GM18907 (cell line): ENCODE measurements around the gene HOXB8.

Source experiments
- ATAC-seq: cut with Tn5 transposase; IDR thresholded peaks from one replicate; pipeline ENCODE4 v1.9.1; 2021; ENCODE audit warnings: mild to moderate bottlenecking, moderate library complexity; ENCODE audit not compliant: unreplicated experiment

HOXB8 gene

DNA sequence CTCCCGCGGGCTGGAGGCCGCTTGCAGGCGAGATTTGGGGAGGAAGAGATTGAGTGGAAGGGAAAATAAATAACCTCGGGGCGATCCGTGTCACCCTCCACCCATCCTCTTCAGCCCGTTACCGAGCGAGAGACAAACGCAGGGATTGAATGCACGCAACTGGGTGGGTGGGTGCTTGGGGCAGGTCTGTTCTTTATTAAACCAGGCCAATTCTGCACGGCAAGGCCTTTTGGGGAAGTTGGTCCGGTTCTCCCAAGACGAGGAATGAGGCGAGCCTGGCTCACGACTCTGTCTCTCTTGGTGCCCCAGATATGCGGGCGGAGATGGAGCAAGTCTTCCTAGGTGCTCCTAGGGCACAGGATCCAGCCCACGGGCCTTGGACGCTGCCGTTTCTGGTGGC, 3.9 kb downstream of the HOXB8 start:
- no peak for ATAC-seq

DNA sequence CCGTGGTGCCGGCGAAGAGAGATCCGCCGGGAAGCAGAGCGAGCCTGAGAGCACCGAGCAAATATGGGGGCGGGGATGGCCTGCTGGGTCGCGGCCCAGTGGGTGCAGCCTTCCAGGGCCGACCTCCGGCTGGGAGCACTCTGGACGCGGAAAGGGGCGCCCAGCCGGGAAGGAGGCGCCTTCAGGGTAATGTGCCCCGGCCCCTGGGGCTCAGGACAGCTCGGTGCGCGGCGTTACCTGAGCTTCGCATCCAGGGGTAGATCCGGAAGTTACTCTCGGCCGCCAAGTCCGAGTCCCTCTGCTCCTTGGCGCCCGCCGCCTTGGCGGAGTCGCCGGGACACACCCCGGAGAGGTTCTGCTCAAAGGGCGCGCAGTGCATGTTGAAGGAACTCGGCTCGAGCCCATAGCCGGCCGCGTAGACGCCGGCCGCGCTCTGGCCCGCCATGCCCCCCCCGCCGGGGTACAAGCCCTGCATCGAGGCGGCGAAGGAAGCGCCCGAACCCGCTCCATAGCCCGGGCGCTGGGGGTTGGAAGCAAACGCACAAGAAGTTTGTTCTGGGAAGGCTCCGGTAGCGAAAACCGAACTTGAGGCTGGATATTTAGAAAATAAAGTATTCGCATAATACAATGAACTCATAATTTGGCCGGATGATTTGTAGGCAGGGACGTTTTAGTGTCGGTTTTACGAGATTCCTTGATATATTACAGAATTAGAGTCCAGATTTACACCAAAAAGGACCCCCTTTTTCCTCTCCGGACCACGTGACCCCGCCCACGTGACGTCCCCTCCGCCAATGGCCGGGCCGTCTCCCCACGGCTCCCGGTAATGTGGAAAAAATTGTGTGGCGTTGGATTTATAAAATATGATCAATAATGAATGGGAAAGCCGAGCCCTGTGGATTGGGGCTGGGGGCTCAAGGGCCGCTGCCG, 4.5 kb downstream of the HOXB8 start, which contains the start of gene HOXB7:
Gene HOXB7, minus strand, starts transcription at position 736 of the 930 bp plus-strand sequence. Its CDS starts 99 bp downstream, at position 637.
- no peak for ATAC-seq

DNA sequence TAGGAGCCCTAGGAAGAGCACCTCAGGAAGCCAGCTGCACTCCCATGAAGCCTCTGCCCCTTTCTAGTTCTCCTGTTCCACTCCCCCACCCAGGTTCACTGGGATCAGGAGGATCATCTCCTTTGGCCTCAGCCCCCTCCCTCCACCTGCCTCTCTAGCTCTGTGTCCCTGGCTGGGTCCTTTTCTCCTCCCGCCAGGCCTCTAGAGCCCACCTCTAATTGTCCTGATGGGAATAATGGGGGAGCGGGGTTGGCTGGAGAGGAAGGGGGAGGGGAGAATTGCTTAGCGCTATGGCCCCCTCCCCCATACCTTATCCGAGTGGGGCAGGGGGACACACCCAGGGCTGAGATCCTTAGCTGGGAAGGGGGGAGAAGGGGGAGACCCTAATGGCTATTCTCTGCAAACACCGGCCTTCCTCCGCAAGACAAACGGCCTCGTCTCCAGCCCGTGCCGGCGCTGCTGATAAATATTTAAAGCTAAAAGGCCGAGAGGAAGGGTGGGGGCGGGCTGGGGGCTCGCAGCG, 5.3 kb downstream of the HOXB8 start:
- no peak for ATAC-seq

DNA sequence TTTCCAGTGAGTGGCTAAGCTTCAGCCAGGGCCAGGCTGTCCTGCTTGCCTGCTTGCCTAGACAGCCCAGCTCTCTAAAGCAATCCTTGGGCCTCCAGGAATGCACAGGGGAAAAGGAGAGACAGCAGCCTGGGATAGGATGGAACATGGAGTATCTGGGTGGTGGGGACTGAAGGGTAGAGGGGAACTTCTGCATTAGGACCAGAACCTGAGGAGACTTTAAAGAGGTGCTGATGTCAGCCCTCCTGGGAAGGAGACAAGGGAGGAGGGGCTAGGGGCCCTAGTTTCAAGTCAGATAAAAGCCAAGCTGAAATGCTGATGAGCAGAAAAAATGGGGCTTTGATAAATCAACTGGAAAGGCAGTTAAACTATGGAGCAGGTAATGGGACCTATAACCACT, 6.1 kb downstream of the HOXB8 start:
- ATAC-seq = no peak

DNA sequence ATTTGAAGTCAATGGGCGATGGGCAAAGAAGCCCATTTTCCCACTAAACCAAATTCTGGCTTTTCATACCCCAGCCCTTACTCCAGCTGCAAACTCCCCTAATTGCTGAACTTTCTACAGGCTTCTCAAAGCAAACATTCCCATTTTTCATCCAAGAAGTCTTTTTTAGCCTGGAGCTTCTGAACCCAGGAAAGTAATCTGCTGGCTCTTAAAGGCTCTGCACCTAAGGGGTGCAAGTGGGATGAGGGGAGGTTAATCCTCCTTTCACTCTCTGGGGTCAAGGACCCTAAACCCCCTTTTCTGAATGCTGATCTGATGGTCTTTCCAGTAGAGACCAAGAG, 6.6 kb downstream of the HOXB8 start:
- ATAC-seq = no peak

DNA sequence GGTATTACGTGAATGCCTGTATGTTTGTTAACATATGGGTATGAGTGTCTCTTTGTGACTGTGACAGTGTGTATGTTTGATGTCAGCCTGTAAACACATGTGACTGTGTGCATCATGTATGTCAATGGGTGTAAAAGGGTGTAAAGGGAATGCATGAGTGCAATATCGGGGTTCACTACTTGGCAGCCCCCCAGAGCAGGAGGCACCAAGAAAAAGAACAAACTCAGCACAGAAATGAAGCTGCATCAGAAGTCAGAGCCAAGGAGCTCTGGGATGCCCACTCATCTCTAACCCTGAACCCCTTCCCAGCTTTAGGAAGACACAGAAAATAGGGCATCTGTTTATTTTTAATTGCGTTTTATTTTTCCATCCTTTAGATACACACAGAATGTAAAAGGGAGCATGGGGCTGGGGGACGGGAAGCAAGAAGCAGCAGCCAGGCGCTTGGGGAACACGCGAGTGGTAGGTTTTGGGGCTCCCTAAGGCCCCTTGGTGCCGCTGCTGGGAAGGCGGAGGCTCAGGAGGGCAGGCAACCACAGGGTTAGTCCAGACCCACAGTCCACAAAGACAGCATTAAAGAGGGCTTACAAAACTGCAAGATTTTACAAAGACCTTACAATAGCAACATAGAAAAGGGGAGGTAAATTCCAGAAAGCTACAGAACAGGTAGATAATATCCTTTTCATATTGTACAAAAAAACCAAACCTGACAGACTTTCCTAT, 8.0 kb downstream of the HOXB8 start:
- ATAC-seq = no peak

DNA sequence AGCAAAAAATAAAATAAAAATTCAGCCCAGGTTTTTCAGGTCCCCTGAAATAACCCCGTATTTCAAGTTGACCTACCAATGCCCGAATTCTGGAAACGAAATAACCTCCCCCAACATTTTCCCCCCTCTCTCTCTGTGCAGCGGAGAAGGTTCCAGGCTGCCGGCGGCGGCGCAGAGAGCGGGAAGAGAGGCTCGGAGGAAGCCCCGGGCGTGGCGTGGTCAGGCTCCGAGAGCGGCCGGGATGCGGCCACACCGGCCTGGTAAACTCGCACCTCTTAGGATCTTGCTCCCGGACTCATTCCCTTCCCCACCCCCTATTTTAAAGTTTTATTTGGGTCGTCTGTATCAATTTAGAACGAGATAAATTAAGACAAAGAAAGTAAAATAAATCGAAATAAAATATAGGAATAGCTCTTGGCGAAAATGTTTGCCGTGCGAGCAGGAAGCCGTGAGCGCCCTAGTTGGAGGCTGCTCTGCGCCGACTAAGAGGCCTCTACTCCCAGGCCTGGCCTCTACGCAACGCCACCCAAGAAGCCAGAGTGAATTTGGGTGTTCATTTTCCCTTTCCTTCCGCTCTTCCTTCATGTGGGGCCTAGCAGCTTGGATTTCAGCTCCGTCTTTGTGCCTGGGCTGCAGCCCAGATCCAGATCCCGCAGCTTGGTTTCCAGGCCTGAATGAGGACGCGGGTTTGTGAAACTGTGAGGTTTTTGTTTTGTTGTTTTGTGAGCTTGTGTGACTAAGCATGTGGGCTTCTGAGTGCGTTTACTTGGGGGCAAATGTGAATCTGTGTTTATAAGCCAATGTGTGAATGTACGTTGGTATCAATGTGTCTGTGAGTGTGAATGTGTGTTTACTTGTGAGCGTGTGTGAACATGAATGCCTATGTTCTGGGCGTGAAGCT, 8.9 kb downstream of the HOXB8 start:
- no peak for ATAC-seq

DNA sequence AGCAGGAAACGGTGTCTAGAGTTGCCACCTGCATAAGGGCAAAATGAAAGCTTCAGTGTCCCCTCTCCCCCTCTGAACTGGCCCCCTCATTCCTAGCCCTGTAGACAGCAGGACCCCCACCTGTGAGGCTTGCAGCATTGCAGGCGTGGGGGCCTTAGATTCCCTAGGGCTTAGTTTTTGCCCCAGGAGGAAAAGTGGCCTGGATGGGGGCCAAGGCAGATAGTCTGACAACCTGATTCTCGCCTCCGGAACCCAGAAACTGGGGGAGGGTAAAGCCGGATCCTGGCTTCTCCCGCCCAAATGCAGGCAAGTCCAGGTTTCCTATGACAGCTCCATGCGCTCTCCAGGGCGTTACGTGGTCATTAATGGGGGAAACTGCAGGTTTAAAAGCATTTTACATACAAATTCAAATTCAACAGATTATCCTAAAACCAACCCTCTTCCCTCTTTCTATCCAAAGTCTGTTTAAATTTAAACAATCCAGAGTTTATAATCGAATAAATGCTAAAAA, 9.6 kb downstream of the HOXB8 start:
- no peak for ATAC-seq

DNA sequence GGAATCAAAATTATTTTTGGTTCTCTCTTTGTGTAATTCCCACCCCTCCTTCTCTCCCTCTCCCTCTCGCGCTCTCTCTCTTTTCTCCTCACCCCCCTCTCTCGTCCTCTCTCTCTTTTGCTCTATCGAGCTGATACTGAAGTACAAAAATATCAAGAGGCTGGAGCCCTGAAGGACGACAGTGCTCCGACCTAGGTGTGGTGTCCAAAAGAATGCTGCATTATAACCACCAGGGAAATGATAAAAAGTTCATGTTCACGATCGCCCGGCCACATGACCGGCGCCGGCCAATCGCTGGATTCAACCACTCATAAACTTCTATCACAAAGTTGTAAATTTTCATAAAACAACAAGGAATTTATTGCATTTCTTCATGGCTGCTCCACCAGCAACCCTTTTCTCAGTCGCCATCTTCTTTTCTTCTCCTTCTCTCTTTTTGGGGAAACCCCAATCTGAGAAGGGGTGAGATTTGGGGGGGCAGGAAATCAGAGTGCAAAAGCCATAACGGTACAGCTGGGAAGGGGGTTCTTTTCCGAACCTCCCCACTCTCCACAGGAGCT, 10.2 kb downstream of the HOXB8 start, which contains the start of gene HOXB6:
Gene HOXB6, minus strand, starts transcription at position 217 of the 560 bp plus-strand sequence. CDS start 6,836 bp downstream, outside the sequence.
- no peak for ATAC-seq

DNA sequence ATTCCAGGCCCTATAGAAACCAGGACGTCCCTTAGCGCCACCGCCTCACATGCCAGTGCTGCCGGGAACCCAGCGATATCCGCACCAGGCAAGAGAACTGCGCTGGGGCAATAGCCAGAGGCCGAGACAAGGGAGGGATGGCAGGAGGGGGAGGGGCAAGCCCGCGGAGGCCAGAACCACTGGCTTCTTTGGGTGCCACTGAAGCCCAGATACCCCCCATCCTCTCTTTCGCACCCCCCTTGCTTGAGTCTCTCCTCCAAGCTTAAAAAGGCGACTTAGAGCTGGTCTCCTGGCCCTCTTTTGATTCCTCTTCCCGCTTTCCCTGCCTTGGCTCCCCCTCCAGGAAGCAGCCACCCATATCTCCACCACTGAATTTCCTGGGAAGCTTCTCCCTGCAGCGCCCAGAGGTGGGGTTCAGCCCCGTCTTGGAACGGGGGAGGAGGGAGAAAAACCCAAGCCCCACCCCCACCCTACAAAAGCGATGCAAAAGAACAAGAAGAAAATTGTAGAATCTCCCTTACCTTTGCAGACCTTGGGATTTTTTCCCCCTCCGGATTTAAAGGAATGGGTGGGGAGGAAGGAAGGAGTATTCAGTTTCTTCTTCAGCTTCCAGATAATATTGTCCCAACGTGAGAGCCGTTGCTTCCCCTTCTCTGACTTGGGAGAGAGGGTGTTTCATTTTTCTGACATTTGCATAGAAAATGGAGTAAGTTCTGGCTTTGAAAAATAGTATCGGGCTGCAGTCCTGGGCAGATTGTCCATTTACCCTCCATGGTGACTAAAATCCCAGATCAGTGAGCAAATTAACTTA, 10.9 kb downstream of the HOXB8 start:
- ATAC-seq = no peak

DNA sequence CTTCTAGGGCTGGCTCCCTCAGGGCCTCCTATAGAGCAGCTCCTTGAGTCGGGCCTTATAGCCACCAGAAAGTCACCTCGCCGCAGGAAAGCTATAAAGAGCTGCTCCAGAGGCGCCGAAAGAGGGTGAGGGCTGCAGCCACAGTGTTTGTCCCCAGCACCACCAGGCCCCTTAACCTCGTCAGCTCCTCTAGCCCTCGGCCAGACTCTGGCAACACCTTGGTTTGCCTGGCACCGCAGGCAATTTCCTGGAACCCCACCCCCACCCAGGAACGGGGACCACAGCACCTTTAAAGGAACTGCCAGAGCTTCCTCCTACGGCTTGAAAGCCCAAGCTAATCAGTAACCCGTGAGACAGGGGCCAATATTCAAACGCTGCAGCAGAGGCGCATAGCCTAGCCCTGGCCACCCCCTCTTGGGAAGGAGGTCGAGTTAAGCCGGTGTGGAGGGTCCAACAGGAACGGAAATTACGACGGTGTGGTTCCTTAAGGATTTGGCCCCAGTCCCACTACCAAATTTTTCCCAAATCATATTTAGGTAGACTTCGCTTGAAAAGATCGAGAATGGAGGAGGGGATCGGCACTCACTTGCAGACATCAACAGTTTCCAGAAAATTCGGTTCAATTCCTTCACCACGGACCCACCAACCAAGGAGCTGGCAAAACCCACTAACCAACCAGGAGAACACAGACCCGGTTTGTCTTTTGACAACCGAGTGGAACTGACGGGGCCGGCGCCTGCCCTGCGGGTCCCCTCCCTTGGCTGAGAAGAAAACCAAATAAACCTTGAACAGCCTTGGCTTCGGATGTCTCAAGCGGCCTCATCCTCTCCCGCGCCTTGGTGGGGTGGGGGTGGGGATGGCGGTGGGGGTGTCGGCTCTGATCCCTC, 13.3 kb downstream of the HOXB8 start:
- no peak for ATAC-seq

DNA sequence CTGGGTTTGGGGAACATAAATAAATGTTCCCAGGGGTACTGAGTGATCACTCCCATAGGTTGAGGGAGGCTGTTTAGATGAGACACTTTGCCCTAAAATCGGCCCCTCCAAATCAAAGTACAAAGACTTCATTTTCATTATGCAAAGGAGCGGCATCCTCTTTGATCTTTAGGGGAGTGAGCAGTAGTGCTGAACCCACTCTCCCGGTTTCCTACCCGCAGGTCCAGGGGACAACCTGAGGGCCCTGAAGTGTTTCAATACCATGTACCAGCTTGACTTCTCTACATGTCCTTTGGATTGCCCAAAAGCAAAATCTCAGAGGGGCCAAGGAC, 13.9 kb downstream of the HOXB8 start:
- ATAC-seq = no peak

DNA sequence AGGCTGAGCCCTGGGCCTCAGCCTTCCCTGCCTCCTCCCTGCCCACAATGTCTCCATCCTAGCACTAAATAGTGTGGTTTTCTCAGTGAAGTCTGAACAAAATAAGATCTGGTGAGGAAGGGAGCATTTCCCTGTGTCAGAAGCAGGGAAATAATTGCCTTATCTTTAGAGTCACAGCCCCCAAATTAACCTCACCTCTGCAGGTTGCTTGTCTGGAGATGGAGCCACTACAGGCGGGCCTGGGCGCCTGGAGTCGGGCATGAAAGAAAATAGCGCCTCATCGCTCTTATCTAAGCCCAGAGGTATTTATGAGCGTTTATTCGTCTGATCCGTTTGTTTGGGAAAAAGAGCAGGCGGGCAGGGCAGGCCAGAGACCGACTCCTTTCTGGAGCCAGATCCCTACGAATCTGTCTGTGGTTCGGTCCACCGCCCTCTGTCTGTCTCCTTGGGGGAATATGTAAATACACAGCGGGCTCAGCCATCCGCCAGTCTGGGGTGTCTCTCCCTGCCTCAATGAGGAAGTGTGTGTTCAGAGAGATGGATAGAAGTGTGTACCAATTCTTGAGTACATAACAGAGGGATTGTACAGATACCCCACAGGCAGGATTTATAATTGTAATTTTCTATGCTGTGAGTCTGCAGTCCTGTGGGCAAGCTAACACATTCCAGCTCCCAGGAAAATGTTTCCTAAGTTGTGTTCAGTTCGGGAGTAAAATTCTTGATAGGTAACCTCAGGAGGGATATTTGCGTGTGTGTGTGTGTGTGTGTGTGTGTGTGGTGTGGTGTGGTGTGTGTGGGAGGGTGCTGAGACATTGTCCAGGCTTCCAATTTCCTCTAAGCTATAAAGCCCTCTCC, 14.6 kb downstream of the HOXB8 start:
- ATAC-seq = no peak

DNA sequence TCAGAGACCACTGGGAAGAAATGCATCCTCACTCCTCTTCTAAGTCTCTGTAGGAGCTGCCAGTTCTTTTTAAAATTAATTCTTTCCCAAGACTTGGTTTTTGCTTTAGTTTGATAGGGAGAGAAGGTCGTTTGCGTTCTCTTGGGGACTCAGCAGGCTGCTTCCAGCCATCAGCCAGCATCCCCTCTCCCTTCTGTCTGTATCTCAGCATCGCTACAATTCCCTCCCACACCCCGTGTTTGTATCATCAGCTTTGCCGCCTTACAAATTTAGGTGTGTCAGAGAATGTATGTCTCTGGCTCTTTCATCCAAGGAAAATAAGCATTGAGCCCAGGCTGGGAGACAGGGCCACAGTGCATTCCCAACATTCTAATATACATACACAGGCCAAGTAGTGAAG, 15.7 kb downstream of the HOXB8 start:
- ATAC-seq = no peak

DNA sequence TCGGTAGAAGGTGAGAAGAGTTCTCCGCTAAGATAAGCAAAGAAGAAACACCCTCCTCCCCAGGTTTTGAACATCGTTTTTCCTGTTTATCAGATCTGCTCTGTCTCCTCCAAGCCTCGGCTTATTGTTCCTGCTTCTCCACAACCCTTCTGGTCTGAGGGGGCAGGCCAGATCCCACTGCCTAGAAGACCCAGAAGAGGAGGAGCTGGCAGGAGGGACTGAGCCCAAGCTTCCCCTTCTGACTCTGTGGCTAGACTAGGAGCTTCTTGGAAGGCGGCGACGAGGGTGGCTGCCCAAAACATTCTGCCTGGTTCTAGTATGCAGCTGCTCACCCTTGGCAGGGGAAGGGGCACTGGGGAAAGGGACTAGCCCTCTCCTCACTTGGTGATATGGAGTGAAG, 16.4 kb downstream of the HOXB8 start:
- ATAC-seq = no peak

DNA sequence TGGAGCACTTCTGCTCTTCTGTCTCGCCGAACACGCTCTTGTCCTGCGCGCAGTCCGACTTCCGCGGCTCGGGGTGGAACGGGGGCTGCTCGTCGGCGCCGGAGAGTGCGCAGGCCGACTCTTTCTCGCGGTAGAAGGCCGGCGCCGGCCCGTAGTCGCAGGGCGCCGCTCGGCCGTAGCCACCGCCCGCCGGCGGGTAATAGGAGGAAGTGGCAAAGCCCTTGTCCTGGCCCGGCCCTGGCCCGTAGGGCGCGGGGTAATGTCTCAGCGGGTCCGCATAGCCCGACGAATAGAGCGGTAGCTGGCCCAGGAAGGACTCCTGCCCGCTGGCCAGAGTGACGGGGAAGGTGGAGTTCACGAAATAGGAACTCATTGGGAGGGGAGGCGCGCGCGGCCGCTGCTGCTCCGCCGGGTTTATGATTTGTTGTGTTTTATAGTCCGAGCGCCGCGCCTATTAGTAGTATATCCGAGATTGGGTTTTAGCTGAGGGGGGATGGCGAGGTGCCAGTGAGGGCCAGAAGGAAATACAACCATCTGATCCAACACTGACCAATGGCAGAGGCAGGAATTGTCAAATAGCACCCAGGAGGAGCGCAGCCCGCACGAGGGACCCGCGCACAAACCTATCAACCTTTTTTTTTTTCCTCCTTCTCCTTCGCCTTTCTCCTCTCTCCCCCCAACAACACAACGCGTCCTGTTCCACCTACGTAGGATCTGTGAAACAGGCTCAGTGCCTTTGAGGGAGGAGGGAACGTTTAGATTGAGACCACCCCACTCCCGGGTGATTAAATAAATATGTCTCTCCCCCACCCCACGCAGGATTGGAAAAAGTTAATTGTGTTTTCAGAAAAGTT, 17.1 kb downstream of the HOXB8 start:
- ATAC-seq = peak; percentile 41

DNA sequence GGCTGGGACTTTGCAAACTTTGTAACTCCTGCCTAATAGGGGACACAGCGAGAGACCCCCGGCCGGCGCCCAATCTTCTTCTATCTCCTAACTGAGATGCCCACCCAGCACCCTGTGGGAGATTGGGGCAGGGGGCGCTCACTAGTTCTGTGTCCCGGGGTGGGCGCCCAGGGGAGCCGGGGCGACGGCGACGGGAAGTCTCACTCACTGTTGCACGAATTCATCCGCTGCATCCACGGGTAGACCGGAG, 17.6 kb downstream of the HOXB8 start:
- peak; percentile 21 for ATAC-seq
